Neural cell (in vitro differentiated cells): Measurements from ENCODE around the gene TMPRSS4.

ENCODE experiments used
- CTCF ChIP-seq: fragments of 450-650 bp; IDR thresholded peaks from 2 replicates; pipeline ENCODE4 v1.5.1; 2014; ENCODE audit warnings: antibody characterized with exemption, mild to moderate bottlenecking, moderate library complexity; ENCODE audit not compliant: poor library complexity, severe bottlenecking
- EP300 ChIP-seq: fragments of 450-650 bp; conservative IDR thresholded peaks from 2 replicates; pipeline ENCODE4 v1.6.1; 2014; ENCODE audit warnings: antibody characterized with exemption, mild to moderate bottlenecking, moderate library complexity; ENCODE audit not compliant: poor library complexity, severe bottlenecking
- EZH2 ChIP-seq: fragments of 200-600, 300-800 bp; shearing (Covaris generic), sonication (generic); IDR thresholded peaks from 2 replicates; pipeline ENCODE4 v1.6.1; 2014; ENCODE audit warnings: antibody characterized with exemption, low read length, borderline replicate concordance, mild to moderate bottlenecking; ENCODE audit not compliant: insufficient read depth, poor library complexity, severe bottlenecking

- TF ChIP-seq CTCF (no peak), EZH2 (no peak), EP300 (no peak)
Measured at GRCh38 chr11:118148240-118148639, 71.4 kb downstream of the TMPRSS4 start.
